Stimulated activated CD4-positive, alpha-beta T cell treated with anti-CD3 and anti-CD28 coated beads, Interleukin-15, amount 100 ng/mL, for 1 hour (primary cell): Measurements from ENCODE around the gene SEPHS2.
"Not testable (repeated sequence)": the region's sequence is repeated elsewhere in the genome, so short reads cannot be mapped to it uniquely, and the experiment has no call there.

Experiments
- DNase-seq, 2 donors: peaks; one replicate each; pipeline ENCODE4 v3.0.0-alpha.2; 2020; ENCODE audit warnings: low read depth in 1 of 2, low spot score in 1 of 2

SEPHS2 gene

GRCh38 chr16:30445408-30446202 is at the start of gene SEPHS2:
TSS of gene SEPHS2 (minus strand) at chr16:30445874. CDS start at chr16:30445727, 147 bp downstream.
- peak; percentile 92 to 94 for DNase-seq

GRCh38 chr16:30494709-30495108 is 49.0 kb upstream of the SEPHS2 start:
- DNase-seq, result no peak

GRCh38 chr16:30493941-30494488 is 48.3 kb upstream of the SEPHS2 start:
- no peak for DNase-seq

- no peak for DNase-seq
Observed at GRCh38 chr16:30491744-30492308, 46.2 kb upstream of the SEPHS2 start.

- no peak for DNase-seq
Observed at GRCh38 chr16:30491229-30491628, 45.6 kb upstream of the SEPHS2 start.

GRCh38 chr16:30490210-30490609 is 44.5 kb upstream of the SEPHS2 start:
- no peak for DNase-seq

- no peak for DNase-seq
Observed at GRCh38 chr16:30488764-30489605, 43.3 kb upstream of the SEPHS2 start.

GRCh38 chr16:30485818-30486436 is 40.3 kb upstream of the SEPHS2 start:
- no peak for DNase-seq

GRCh38 chr16:30484887-30485286 is 39.2 kb upstream of the SEPHS2 start:
- no peak for DNase-seq

GRCh38 chr16:30482366-30482765 is 36.7 kb upstream of the SEPHS2 start:
- DNase-seq, result no peak

GRCh38 chr16:30481381-30481780 is 35.7 kb upstream of the SEPHS2 start:
- no peak for DNase-seq

- DNase-seq, result no peak
Observed at GRCh38 chr16:30478766-30479478, 33.2 kb upstream of the SEPHS2 start.

GRCh38 chr16:30477773-30478172 is 32.1 kb upstream of the SEPHS2 start:
- not testable (repeated sequence) for DNase-seq

- DNase-seq, result no peak
Observed at GRCh38 chr16:30476991-30477390, 31.3 kb upstream of the SEPHS2 start.

- no peak for DNase-seq
Observed at GRCh38 chr16:30474684-30475083, 29.0 kb upstream of the SEPHS2 start.

- no peak for DNase-seq
Observed at GRCh38 chr16:30474074-30474452, 28.4 kb upstream of the SEPHS2 start.

- DNase-seq, result peak; percentile 20 to 61
Observed at GRCh38 chr16:30473231-30474073, 27.8 kb upstream of the SEPHS2 start.

- peak; percentile 60 to 67 for DNase-seq
Observed at GRCh38 chr16:30472328-30472942, 26.8 kb upstream of the SEPHS2 start, which contains the start of gene ITGAL. TSS of gene ITGAL (plus strand) at chr16:30472742. CDS start at chr16:30472838, 96 bp downstream.

- no peak for DNase-seq
Observed at GRCh38 chr16:30470632-30470995, 24.9 kb upstream of the SEPHS2 start.
